ENCODE results near the gene RNPC3.

DNA sequence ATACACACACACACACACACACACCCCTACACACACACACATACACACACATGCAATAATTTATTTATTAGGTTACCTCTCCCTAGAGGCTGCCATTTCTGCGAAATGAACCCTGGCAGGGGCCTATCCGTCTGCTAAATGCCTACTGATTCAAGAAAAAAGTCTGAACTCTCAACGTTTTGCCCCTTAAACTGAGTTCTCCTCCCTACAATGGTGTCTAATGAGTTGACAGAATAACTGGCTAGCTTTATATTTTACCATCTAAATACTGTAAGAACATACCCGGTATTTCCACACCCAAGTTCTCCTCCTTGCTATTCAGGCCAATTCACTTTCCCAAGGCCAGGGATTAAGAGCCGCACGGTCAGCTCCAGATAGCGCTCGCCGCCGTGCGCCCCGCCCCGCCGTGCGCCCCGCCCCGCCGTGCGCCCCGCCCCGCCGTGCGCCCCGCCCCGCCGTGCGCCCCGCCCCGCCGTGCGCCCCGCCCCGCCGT is 339 bp upstream of the RNPC3 start:
- peak in 1 of 2 experiments; percentile 16; a peak in 1 of 3 replicates for TF ChIP-seq POLR2A (IDR thresholded peaks at IDR 0.05; ENCODE audit: control extremely low read depth in 1 of 2, low read depth in 2 of 2, low read length in 2 of 2)
- TF ChIP-seq, protein P1, sequence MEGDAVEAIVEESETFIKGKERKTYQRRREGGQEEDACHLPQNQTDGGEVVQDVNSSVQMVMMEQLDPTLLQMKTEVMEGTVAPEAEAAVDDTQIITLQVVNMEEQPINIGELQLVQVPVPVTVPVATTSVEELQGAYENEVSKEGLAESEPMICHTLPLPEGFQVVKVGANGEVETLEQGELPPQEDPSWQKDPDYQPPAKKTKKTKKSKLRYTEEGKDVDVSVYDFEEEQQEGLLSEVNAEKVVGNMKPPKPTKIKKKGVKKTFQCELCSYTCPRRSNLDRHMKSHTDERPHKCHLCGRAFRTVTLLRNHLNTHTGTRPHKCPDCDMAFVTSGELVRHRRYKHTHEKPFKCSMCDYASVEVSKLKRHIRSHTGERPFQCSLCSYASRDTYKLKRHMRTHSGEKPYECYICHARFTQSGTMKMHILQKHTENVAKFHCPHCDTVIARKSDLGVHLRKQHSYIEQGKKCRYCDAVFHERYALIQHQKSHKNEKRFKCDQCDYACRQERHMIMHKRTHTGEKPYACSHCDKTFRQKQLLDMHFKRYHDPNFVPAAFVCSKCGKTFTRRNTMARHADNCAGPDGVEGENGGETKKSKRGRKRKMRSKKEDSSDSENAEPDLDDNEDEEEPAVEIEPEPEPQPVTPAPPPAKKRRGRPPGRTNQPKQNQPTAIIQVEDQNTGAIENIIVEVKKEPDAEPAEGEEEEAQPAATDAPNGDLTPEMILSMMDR (IDR thresholded peaks at IDR 0.05; ENCODE audit: control extremely low read depth in 1 of 3, insufficient read depth in 1 of 3, low read depth in 1 of 3, low read length in 3 of 3) = no peak

Data from H1 (cell line).